GM23248 (cell line): ENCODE measurements around the gene PGS1.

ENCODE experiments used
- EZH2 ChIP-seq: fragments of 200-600 bp; sonication (generic); IDR thresholded peaks from 2 replicates; pipeline ENCODE4 v1.6.1; 2018; ENCODE audit warnings: antibody characterized with exemption, mild to moderate bottlenecking; ENCODE audit not compliant: insufficient read depth, poor library complexity, severe bottlenecking
- EZH2phosphoT487 ChIP-seq: fragments of 200-600 bp; sonication (generic); IDR thresholded peaks from 2 replicates; pipeline ENCODE4 v1.6.1; 2018; ENCODE audit warnings: antibody characterized with exemption, moderate library complexity, mild to moderate bottlenecking, low read depth; ENCODE audit not compliant: insufficient read depth

- TF ChIP-seq EZH2 (no peak), EZH2phosphoT487 (no peak)
Observed at GRCh38 chr17:78364436-78365281, 13.8 kb upstream of the PGS1 start.
